Ishikawa (cell line): ENCODE measurements around the gene TPK1.

ENCODE experiments used
- EGR1 ChIP-seq: IDR thresholded peaks from 2 replicates; pipeline ENCODE4 v1.6.1; 2012
- YY1 ChIP-seq: IDR thresholded peaks from 2 replicates; pipeline ENCODE4 v1.6.1; 2012; ENCODE audit warnings: low read depth
- TF ChIP-seq, protein P1 (sequence below): IDR thresholded peaks from 2 replicates; pipeline ENCODE4 v1.6.1; 2012

DNA sequence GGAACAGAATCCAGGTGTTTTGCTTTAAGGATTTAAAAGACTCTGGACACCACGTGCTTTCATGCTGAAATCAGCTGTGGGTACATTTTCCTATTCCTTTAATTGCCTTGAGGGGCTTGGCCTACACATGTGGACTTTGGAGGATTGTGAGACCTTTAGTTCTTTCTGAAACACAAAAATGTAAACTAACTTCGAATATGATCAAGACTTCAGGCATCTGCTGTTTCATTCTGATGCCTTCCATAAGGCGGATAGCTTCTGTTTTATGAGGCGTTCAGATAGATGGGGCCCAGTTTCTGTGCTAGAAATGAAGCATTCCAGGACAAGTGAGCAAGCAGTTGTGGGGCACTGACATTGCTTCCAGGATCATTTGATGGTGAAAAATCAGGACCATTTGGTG, 430.9 kb downstream of the TPK1 start:
- no peak for TF ChIP-seq EGR1
- TF ChIP-seq, protein P1, sequence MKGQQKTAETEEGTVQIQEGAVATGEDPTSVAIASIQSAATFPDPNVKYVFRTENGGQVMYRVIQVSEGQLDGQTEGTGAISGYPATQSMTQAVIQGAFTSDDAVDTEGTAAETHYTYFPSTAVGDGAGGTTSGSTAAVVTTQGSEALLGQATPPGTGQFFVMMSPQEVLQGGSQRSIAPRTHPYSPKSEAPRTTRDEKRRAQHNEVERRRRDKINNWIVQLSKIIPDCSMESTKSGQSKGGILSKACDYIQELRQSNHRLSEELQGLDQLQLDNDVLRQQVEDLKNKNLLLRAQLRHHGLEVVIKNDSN, result no peak
- TF ChIP-seq YY1, result no peak
